Activated gamma-delta T cell (primary cell): ENCODE results near the gene ARF1.
"Not testable (repeated sequence)": the region's sequence is repeated elsewhere in the genome, so short reads cannot be mapped to it uniquely, and the experiment has no call there.

Source experiments
- DNase-seq: peaks from one replicate; lab custom pipeline; 2025; lab: John Stamatoyannopoulos, UW

Gene ARF1

DNA sequence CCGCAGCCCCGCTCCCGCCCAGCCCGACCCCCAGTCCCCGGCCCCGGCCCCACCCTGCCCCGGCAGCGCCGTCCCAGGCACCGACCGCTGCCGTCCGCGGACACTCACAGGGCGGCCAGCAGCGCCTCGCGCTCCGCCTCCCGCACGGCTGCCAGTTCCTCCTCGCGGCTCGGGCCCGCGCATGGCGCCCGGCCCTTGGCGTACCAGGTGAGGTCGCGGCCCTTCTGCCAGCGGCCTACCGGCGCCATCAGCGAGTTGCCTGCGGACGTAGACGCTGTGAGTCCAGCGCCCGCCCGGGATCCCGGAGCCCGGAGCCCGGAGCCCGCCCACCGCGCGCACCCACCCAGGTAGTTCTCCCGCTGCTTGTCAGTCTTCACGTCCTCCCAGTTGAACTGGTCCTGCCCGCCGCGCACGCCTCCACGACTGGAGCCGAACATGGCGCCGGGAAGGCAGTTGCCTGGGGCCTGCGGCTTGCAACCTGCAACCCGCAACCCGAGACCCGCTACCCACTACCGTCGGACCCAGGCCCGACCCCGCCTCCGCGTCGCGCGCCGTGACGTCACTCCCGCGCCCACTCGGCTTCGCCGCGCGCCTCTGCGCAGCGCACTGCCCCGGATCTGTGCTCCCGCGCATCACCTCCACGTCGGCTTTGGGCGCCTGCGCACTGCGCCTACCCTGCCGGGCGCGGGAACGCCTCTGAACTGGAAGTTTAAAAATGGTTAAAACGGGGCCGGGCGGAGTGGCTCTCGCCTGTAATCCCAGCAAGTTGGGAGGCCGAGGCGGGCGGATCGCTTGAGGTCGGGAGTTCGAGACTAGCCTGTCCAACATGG lies 20.5 kb downstream of the ARF1 start, which contains the start of gene C1orf35:
Gene C1orf35 (minus strand): TSS at position 535 of the 830 bp plus-strand sequence. CDS start 98 bp downstream, at position 437.
- peak; percentile 92 for DNase-seq

DNA sequence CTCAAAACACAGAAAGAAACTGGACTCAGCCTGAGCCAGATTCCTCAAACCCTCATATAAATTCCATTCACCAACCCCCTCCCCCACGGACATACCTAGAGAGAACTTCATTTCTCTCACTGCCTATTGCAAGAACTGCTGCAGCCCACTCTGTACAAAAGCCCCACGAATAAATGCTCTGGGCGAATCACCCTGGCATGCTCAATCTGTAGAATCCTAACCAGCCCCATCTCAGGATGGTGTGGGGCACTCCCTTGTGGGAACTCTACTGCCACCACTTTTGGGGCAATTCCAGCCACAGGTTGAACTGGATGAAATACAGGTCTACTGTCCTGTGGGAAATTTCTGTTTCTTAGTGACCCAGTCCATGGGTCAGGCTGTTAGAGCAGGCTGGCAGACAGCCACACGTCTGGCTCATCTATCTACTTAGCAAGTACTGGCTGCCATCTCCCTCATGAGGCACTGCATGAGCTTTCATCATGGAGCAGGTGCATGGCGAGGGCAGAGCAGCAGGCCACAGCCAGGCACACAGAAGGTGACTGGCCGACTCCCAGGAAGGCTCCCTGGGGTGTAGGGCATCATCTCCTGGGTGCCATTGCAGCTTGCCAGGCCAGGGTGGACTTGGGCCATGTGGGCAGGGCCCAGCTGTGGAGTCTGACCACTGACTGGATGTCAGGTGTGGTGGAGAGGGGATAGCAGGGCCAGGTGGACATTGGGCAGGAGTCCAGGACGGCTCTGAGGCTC lies 22.2 kb downstream of the ARF1 start:
- DNase-seq: no peak

DNA sequence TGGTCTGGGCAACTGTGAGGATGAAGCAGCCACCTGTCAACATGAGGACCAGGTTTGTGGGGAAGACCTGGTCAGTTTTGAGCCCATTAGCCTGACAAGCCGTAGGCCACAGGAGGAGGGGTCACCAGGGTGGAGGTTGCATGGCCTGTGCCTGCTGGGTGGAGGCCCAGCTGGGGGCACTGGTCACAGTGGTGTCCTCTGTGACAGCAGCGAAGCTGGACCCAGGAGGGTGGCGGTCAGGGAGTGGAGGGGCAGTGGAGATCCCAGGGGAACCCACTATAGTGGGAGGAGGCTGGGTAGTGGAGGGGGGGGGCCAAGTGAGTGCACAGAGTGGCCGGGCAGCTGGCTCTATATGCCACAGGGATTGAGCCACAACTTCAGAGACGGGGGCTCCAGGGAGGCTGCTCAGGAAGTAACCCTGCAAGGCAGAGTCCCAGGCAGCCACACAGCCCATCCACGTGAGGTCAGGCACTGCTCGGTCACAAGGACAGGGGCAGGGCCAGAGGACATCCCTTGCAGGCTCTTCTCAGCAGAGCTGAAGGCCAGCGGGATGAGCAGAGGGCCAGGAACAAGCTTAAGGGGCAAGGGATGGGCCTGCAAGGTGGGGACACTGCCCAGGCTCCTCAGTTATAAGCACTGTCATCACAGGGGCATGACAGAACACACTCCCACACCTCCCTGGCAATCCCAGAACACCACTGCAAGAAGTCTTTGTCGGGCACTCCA lies 22.9 kb downstream of the ARF1 start:
- no peak for DNase-seq

DNA sequence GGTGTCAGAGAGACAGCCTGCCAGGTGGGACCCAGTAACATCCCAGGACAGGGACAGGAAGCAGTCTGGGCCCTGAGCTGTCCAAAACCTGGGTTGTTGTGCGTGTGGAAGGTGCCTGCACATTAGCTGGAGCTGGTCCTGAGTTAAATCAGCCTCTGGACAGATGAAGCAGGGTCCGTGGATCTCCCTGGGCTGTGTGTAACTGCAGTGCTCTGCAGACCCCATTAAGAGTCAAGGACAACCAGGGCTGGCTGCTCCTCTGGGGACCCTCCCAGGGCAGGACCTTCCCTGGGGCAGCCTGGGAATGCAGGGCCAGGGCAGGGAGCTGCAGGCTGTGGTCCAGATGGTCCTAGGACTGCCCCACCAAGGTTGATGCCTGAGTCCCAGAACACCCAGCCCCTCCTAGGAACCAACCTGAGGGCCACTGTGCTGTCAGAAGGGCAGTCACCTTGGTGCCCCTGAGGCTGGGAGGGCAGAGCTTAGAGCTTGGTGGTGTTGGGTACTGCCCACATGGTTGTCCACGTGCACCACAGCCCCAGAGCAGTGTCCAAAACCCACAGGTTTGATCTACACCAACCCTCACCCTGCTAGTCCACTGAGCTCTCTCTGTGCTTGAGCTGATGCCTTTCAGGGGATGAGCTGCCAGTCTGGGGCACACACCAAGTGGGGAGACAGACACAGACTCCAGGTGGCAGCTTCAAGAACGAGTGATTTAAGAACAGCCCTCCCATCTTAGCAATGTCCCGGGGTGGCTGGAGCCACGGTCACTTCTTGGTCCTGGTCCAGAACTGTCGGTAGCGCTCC lies 23.7 kb downstream of the ARF1 start:
- DNase-seq: no peak

DNA sequence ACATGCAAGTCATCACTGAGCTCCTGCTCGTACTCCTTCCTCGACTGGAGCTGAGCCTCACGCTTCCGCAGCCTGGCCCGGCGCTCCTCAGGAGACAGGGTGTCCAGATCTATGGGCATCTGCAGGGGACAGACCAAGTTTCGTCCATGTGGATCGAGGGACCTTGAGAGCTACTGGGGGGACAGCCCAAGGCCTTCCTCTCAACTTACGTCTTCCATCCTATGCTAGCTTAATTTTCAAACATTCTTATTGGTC lies 24.2 kb downstream of the ARF1 start:
- no peak for DNase-seq

DNA sequence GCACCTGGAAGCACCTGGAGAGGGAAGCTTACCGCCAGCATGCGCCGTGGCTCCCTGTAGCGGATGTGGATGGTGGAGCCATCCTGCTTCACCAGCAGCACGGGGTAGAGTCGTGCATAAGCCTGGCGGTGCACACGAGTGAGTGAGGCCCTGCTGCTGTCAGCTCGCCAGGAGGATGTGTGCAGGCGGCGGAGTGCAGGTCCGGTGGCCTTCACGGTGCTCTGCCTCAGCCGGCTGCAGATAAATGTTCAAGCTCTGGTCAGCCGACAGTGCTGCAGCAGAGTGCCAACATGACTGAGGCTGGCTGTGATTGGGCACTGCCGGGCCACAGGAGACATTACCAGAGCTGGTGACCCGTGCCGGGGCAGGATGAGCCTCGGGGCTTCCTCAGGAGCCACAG lies 25.1 kb downstream of the ARF1 start:
- no peak for DNase-seq

DNA sequence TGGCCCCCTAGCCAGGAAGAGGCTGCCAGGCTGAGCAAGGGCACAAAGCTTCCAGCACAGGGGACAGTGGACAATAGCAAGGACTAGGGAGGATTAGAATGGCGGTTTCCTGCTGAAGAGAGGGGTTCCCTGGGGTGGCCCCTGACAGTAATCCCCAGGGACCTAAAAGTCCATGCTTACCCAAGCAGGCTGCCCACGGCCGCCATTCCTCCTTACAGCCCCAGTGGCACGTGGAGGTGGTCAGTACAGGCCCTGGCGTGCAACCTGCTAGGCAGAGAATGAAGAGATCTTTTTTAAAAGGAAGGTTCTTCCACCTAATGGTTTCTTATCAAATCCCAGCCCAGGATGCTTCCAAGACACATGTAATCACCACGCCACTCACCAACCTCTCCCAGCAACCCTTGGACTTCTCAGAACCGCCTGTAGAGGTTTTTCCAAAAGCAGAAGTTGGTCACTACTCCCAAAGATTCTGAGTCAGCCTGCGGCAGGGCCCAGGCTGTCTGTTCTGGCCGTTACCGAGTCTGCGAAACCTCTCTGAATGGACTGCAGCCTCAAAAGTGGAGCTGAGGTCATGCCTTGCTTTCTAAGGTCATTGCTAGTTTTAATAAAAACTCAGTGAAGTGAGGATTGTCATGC lies 25.7 kb downstream of the ARF1 start:
- DNase-seq: no peak

DNA sequence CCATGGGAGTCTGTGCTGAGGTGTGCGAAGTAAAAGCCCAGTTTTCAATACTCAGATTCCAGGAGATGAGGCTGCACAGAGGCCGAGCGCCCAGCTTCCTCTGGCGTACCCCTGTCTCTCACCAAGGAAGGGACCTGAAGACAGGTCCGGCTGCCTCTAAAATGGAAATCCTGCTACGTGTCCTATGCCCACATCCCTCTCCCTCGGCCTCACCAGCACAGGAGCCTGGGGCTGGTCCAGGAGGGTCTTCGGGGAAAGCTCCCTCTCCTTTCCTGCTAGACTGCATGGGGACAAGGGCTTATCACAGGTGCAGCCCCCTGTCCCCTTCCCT lies 26.2 kb downstream of the ARF1 start:
- DNase-seq: no peak

DNA sequence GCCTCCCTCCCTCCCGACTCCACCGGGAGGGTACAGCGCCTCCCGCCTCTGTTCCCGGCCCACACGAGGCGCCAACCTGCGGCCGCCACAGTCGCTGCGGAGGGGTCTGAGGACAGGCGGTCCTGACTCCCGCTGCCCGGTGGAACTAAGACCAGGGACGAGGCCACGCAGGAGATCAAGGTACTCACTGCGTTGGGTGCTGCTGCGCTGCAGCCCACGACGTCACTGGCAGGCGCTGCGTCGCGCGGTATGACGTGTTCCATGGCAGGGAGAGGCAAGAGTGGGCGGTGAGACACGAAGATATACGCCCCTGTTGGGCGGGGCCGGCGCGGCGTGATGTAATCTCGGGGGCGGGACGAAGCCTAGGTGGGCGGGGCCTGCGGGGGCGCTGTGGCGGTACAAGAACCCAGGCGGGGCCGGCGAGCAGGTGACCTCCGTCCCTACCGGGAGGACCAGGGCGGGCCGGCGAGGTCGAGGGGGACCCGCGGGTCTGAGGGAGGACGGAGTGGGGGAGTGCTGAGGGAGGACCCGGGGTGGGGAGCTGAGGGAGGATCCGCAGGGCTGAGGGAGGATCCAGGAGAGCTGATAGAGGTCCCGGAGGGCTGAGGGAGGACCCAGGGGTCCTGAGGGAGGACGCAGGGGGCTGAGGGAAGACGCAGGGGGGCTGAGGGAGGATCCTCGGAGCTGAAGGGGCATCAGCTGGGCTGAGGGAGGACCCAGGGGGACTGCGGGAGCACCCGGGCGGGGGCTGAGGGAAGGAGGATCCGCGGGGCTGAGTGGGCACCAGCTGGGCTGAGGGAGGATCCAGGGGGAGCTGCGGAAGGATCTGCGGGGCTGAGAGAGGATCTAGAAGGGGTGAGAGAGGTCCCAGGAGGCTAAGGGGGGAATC lies 26.8 kb downstream of the ARF1 start, which contains the start of gene MRPL55:
Gene MRPL55 (minus strand): TSS at position 227 of the 889 bp plus-strand sequence. CDS start 1,039 bp downstream, outside the sequence.
- peak; percentile 99 for DNase-seq

DNA sequence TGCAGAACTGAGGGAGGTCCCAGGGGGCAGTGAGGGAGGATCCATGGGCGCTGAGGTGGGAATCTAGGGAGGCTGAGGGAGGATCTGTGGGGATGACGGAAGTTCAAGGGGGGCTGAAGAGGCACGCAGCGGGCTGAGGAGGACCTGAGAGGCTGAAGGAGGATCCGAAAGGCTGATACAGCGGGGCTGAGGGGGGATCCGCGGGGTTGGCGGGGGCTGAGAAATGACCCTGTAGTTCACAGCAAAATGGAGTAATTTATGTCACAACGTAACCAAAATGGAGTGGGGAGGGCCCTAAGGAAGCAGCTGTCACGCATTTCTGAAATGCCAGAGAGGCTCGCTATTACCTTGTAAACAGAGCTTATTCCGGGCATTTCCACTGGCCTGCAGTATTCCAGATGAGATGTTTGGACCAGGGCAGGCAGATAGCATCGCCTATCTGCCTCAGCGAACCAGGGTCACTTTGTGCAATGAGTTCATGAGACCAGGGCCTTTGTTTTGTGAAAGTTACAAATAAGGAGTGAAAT lies 27.5 kb downstream of the ARF1 start:
- DNase-seq: no peak

DNA sequence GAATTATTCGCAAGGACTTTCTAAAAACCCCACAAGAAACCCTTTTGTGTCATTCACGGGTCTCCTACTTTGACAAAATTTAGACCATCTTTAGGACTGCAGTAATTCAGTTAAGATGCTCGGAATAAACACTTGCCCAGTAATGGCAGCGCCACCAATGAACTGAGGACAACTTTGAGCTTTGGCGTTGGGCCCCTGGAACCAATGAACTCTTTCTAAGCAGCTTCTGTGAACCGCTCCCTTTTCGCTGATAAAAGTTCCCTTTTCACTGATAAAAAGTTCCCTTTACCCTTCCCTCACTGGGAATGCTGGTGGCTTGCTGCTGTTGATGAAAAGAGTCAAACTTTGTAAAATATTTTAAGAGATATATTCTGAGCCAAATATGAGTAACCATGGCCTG lies 28.0 kb downstream of the ARF1 start:
- DNase-seq: no peak

DNA sequence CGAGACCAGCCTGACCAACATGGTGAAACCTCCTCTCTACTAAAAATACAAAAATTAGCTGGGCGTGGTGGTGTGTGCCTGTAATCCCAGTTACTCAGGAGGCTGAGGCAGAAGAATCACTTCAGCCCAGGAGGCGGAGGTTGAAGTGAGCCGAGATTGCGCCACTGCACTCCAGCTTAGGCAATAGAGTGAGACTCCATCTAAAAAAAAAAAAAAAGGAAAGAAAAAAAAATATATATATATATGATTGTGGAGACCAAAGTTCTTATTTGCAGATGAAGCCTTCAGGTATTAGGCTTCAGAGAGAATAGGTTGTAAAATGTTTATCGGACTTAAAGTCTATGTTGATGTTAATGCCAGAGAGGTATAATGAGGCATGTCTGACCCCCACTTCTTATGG lies 28.8 kb downstream of the ARF1 start:
- not testable (repeated sequence) for DNase-seq

DNA sequence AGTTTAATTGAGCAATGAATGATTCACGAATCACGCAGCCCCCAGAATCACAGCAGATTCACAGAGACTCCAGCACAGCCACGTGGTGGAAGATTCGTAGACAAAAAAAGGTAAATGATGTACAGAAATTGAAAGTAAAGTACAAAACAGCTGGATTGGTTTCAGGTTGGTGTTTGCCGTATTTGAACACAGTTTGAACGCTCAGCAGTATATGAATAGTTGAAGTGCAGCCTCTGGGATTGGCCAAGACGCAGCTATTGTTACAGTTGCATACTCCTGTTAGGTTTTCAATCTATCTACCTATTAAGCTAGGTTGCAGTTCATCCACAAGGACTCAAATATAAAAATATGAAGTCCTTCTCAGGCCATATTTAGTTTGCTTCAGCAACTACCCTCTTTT lies 29.7 kb downstream of the ARF1 start:
- no peak for DNase-seq

DNA sequence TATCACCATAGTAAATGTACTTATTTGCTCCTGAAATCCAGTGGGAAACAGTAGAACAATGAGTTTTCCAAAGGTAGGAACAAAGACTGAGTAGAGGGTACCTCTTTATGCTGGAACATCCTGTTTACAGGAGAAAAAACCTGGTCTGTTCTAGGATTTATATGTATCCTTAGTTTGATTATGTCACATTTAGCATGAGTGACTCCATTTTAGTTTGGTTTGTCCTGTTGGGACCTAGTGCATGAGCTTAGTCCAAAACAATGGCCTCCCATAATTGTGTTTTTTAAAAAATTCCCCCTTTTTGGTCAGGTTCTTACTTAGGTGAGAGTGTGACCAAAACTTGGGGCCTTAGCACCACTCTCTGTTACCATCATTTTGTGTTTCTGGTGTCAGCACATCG lies 30.1 kb downstream of the ARF1 start:
- no peak for DNase-seq

DNA sequence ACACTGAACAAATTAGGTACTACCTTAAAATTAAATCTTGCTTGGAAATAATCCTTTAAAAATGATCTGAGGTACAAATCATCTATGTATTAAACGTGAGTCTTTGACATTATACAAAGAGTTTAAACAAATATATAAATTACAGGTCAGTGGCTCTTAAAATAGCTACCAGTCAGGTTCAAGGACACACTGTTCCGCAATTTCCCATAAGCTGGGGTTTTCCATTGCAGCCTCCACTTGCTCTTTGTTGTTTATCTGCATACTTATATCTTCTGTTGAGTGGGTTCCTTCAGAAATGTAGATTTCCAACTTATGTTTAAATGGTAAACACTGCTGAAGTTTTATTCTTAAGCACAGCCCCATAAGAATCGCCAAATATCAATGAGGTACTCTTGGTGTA lies 32.3 kb downstream of the ARF1 start:
- no peak for DNase-seq

DNA sequence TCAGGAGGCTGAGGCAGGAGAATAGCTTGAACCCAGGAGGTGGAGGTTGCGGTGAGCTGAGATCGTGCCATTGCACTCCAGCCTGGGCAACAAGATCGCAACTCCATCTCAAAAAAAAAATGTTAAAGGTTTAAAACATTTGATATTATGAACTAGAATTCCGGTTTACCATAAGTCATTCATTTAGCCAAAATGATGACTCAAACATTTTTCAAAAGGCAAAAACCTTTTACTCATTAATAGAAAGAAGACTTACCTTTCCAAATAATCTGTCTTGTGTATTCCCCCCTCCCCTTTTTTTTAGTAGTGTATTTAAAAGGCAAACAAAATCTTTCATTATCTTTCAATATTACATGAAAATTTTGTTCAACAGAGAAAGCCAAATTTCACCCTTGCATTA lies 34.8 kb downstream of the ARF1 start:
- no peak for DNase-seq

DNA sequence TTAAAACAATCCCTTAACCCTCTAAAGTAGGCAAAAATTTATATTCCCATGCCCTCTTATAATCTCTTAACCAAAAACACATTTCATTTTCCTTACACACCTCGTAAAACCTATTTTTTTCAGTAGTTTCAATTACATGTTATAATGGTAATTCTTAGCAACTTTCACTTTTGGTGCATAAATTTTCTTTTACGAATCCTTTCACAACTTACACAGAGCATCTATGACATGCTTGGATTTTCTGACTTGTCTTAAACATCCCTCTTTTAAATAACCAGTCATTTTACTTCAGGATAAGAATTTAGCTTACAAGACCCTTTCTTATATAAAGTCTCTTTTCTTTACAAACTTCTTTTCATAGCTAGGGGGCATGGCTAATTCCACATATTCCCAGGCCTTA lies 35.5 kb downstream of the ARF1 start:
- no peak for DNase-seq

DNA sequence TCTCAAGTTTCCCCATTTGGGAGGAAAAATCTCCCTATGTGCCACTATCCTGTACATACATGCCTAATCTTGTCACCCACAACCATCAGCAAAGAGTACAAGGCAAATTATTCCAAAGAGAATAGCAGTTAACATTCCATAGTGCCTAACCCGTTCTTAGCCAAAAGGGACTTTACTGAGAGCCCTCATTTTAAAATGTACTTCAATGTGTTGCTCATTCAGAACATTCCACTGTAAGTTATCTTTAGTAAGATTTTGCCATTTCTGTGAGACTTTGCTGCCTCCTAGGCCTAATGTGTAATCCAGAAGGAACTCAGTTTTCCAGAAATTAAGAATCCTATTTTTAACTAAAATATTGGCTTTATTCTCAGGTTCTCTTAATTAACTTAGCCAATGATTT lies 37.8 kb downstream of the ARF1 start:
- DNase-seq: no peak

DNA sequence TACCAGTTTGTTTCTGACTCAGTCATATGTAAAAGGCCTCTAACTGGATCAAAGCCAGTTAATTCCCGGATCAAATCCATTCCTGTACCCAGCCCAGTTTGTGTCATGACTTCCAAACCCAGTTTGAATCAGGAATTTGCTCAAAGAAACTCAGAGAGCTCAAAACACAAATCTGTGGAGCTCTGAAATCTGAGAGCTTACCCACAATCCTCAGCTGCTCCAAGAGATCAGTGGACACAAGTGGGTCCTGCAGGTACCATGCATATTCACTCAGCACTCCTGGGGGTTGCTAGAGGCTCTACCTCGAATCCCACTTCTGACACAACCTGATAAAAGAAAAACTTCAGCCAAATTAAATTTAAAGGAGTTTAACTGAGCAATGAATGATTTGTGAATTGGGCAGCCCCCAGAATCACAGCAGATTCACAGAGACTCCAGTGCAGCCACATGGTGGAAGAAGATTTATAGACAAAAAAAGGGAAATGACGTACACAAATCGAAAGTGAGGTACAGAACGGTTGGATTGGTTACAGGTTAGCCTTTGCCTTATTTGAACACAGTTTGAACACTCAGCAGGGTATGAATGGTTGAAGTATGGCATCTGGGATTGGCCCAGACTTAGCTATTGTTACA lies 38.5 kb downstream of the ARF1 start:
- DNase-seq: no peak

DNA sequence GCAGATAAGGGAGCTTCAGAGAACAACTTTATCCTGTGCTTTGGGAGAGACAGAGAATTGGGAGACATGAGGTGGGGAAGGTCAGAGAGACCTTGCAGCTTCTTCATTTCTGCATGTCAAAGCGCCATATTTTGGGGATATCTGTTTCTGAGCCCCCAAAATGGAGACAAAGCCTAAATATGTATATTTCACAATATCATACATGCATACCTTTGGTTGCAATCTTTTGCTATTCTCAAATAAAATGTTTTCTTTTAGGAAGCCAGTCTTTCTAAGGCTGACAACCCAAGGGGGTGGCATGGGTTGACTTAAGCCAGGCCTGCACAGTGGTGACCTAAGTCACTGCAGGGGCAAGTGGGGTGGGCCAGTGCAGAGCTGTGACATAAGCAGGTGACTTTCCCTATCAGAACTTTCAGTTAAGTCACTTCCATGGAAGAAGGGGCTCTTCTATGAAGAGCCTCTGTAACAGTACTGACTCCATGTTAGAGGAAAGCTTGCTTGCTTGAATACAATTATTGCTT lies 40.5 kb downstream of the ARF1 start:
- no peak for DNase-seq
